NCI-H2196 treated with DMSO at 0.1 percent for 48 hours (cell line): ENCODE results near the gene TAF9B.
"Not testable (repeated sequence)": the region's sequence is repeated elsewhere in the genome, so short reads cannot be mapped to it uniquely, and the experiment has no call there.

Experiments used
- DNase-seq: peaks from one replicate; lab custom pipeline; 2025; ENCODE audit not compliant: unreplicated experiment; lab: John Stamatoyannopoulos, UW

Gene TAF9B

GRCh38 chrX:78116766-78117165 lies 22.7 kb downstream of the TAF9B start:
- no peak for DNase-seq

- DNase-seq: no peak
These were observed 23.1 kb downstream of the TAF9B start for GRCh38 chrX:78116365-78116764.

- no peak for DNase-seq
These were observed 28.1 kb downstream of the TAF9B start for GRCh38 chrX:78111140-78111931.

- no peak for DNase-seq
These were observed 30.0 kb downstream of the TAF9B start for GRCh38 chrX:78109458-78109857.

- DNase-seq: no peak
These were observed 32.8 kb downstream of the TAF9B start for GRCh38 chrX:78106651-78106986.

GRCh38 chrX:78105944-78106650 lies 33.4 kb downstream of the TAF9B start:
- no peak for DNase-seq

- no peak for DNase-seq
These were observed 34.8 kb downstream of the TAF9B start for GRCh38 chrX:78104447-78105176.

- DNase-seq: peak; percentile 76
These were observed 35.6 kb downstream of the TAF9B start, which contains the start of gene PGK1 for GRCh38 chrX:78103623-78104446. Gene PGK1 (plus strand): TSS chrX:78104248. CDS start chrX:78104341, 93 bp downstream.

GRCh38 chrX:78103001-78103622 lies 36.3 kb downstream of the TAF9B start:
- no peak for DNase-seq

- DNase-seq: no peak
These were observed 37.4 kb downstream of the TAF9B start for GRCh38 chrX:78102091-78102490.

- DNase-seq: no peak
These were observed 41.3 kb downstream of the TAF9B start for GRCh38 chrX:78098108-78098507.

GRCh38 chrX:78092296-78092695 lies 47.2 kb downstream of the TAF9B start:
- no peak for DNase-seq

- DNase-seq: not testable (repeated sequence)
These were observed 58.0 kb downstream of the TAF9B start for GRCh38 chrX:78081413-78081812.
